ENCODE measurements around the gene FRY.

FRY gene

GRCh38 chr13:32115066-32115465, 83.5 kb downstream of the FRY start:
- TF ChIP-seq MAX (IDR thresholded peaks at IDR 0.05) (no peak), TCF12 (IDR thresholded peaks at IDR 0.05; ENCODE audit: low read depth) (no peak), FOXM1 (IDR thresholded peaks at IDR 0.05; ENCODE audit: borderline replicate concordance, low read depth) (no peak), CEBPB (IDR thresholded peaks at IDR 0.05) (no peak), TAF1 (IDR thresholded peaks at IDR 0.05; ENCODE audit: low read depth) (no peak), YY1 (IDR thresholded peaks at IDR 0.05; ENCODE audit: low read depth) (no peak), EGR1 (IDR thresholded peaks at IDR 0.05) (no peak), CREB1 (IDR thresholded peaks at IDR 0.05; ENCODE audit: low read depth) (no peak), NFIC (IDR thresholded peaks at IDR 0.05) (no peak), RAD21 (IDR thresholded peaks at IDR 0.05; ENCODE audit: low read depth) (no peak), ZBTB7A (IDR thresholded peaks at IDR 0.05; ENCODE audit: low read depth) (no peak), TEAD4 (IDR thresholded peaks at IDR 0.05) (no peak), EP300 (IDR thresholded peaks at IDR 0.05; ENCODE audit: borderline replicate concordance) (no peak)
- TF ChIP-seq, protein P1, sequence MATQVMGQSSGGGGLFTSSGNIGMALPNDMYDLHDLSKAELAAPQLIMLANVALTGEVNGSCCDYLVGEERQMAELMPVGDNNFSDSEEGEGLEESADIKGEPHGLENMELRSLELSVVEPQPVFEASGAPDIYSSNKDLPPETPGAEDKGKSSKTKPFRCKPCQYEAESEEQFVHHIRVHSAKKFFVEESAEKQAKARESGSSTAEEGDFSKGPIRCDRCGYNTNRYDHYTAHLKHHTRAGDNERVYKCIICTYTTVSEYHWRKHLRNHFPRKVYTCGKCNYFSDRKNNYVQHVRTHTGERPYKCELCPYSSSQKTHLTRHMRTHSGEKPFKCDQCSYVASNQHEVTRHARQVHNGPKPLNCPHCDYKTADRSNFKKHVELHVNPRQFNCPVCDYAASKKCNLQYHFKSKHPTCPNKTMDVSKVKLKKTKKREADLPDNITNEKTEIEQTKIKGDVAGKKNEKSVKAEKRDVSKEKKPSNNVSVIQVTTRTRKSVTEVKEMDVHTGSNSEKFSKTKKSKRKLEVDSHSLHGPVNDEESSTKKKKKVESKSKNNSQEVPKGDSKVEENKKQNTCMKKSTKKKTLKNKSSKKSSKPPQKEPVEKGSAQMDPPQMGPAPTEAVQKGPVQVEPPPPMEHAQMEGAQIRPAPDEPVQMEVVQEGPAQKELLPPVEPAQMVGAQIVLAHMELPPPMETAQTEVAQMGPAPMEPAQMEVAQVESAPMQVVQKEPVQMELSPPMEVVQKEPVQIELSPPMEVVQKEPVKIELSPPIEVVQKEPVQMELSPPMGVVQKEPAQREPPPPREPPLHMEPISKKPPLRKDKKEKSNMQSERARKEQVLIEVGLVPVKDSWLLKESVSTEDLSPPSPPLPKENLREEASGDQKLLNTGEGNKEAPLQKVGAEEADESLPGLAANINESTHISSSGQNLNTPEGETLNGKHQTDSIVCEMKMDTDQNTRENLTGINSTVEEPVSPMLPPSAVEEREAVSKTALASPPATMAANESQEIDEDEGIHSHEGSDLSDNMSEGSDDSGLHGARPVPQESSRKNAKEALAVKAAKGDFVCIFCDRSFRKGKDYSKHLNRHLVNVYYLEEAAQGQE (IDR thresholded peaks at IDR 0.05; ENCODE audit: low read depth): no peak
- TF ChIP-seq, protein P2, sequence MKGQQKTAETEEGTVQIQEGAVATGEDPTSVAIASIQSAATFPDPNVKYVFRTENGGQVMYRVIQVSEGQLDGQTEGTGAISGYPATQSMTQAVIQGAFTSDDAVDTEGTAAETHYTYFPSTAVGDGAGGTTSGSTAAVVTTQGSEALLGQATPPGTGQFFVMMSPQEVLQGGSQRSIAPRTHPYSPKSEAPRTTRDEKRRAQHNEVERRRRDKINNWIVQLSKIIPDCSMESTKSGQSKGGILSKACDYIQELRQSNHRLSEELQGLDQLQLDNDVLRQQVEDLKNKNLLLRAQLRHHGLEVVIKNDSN (IDR thresholded peaks at IDR 0.05): no peak

DNA sequence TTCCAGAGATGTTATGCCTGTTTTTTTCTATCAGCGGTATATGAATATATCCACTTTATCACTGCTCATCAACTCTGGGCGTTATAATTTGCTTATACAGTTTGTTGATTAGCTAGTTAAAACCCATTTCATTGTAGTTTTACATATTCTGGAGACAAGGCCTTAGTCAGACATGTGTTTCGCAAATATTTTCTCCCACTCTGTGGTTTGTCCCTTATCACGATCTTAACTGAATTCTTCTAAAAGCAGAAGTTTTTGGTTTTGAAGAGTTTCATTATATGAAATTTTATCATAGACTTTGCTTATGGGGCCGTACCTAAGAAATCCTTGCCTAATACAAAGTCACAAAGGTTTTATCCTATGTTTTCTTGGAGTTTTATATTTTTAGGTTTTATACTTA, 84.6 kb downstream of the FRY start:
- no peak for TF ChIP-seq TCF12 (IDR thresholded peaks at IDR 0.05; ENCODE audit: low read depth)
- TF ChIP-seq ZBTB7A (IDR thresholded peaks at IDR 0.05; ENCODE audit: low read depth): no peak
- TF ChIP-seq NFIC (IDR thresholded peaks at IDR 0.05): no peak
- TF ChIP-seq TEAD4 (IDR thresholded peaks at IDR 0.05): no peak
- TF ChIP-seq CREB1 (IDR thresholded peaks at IDR 0.05; ENCODE audit: low read depth): no peak
- no peak for TF ChIP-seq RAD21 (IDR thresholded peaks at IDR 0.05; ENCODE audit: low read depth)
- TF ChIP-seq, protein P2 (IDR thresholded peaks at IDR 0.05): no peak
- no peak for TF ChIP-seq EP300 (IDR thresholded peaks at IDR 0.05; ENCODE audit: borderline replicate concordance)

DNA sequence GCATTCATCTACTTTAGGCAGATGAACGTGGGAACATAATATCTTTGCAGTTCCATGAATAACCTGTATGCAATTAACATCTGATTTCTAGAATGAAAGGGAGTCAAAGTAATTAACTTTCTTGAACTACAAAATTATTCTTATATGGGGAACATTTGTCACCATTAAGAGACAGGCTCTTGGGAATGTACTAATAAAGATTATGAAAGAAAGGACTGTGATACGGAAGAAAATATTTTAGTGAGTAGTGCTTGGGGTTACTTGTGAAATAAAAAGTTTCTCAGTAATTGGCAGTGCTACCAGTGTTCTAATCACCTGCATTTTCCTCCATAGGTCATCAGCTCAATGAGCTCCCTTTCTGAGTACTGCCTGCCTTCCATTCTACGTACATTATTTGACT, 85.4 kb downstream of the FRY start:
- TF ChIP-seq RAD21 (IDR thresholded peaks at IDR 0.05; ENCODE audit: low read depth) (no peak), ZBTB7A (IDR thresholded peaks at IDR 0.05; ENCODE audit: low read depth) (no peak), TCF12 (IDR thresholded peaks at IDR 0.05; ENCODE audit: low read depth) (no peak), MAX (IDR thresholded peaks at IDR 0.05) (no peak), CREB1 (IDR thresholded peaks at IDR 0.05; ENCODE audit: low read depth) (no peak), FOXM1 (IDR thresholded peaks at IDR 0.05; ENCODE audit: borderline replicate concordance, low read depth) (no peak), TAF1 (IDR thresholded peaks at IDR 0.05; ENCODE audit: low read depth) (no peak), NFIC (IDR thresholded peaks at IDR 0.05) (no peak), CEBPB (IDR thresholded peaks at IDR 0.05) (no peak), EGR1 (IDR thresholded peaks at IDR 0.05) (no peak), TEAD4 (IDR thresholded peaks at IDR 0.05) (no peak), YY1 (IDR thresholded peaks at IDR 0.05; ENCODE audit: low read depth) (no peak), EP300 (IDR thresholded peaks at IDR 0.05; ENCODE audit: borderline replicate concordance) (no peak)
- TF ChIP-seq, protein P1 (IDR thresholded peaks at IDR 0.05; ENCODE audit: low read depth): no peak
- TF ChIP-seq, protein P2 (IDR thresholded peaks at IDR 0.05): no peak

DNA sequence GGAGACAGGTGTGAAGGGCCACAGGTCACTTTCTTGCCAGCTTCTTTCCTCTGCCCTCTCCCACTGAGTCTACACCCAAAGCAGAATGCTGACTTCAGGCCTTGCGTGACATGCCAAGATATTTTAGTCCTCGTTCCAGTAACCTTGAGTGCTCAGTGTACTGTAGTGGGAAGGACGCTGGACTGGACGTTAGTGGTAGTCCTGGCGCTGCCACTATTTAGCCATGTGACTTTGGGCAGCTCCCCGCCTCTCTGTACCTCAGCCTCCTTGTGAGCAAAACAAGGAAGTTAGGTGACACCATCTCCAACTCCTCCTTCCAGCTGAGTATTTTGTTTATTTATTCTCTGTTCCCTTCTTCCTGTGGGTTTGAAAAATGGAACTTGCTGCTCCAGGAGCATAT, 86.1 kb downstream of the FRY start:
- no peak for TF ChIP-seq RAD21 (IDR thresholded peaks at IDR 0.05; ENCODE audit: low read depth)

DNA sequence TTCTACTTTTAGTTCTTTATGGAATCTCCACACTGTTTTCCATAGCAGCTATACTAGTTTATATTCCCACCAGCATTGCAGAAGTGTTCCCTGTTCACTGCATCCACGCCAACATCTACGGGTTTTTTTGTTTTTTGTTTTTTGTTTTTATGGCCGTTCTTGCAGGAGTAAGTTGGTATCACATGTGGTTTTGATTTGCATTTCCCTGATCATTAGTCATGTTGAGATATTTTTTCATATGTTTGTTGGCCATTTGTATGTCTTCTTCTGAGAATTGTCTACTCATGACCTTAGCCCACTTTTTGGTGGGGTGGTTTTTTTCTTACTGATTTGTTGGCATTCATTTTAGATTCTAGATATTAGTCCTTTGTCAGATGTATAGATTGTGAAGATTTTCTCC, 89.7 kb downstream of the FRY start:
- no peak for TF ChIP-seq RAD21 (IDR thresholded peaks at IDR 0.05; ENCODE audit: low read depth)

DNA sequence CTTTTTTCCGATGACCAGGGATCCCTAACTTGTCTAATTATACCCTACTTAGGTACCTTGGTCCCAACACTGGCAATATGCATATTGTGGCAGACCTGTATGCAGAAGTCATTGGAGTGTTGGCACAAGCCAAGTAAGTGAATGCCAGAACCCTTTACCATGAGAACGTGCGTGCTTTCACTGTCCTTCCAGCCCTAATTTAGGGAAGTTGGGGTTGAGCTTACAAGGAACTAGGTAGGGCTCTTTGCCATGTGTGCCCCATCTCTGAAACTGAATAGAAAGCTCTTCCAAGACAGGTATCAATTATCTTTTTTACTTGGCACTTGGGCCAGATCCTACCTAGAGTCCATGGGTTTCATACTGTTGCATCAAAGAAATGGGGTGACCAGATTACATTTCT, 93.2 kb downstream of the FRY start:
- TF ChIP-seq, protein P1 (IDR thresholded peaks at IDR 0.05; ENCODE audit: low read depth): no peak
- TF ChIP-seq CEBPB (IDR thresholded peaks at IDR 0.05) (no peak), MAX (IDR thresholded peaks at IDR 0.05) (no peak), YY1 (IDR thresholded peaks at IDR 0.05; ENCODE audit: low read depth) (no peak), TAF1 (IDR thresholded peaks at IDR 0.05; ENCODE audit: low read depth) (no peak), EGR1 (IDR thresholded peaks at IDR 0.05) (no peak), NFIC (IDR thresholded peaks at IDR 0.05) (no peak), RAD21 (IDR thresholded peaks at IDR 0.05; ENCODE audit: low read depth) (no peak), CREB1 (IDR thresholded peaks at IDR 0.05; ENCODE audit: low read depth) (no peak), FOXM1 (IDR thresholded peaks at IDR 0.05; ENCODE audit: borderline replicate concordance, low read depth) (no peak), EP300 (IDR thresholded peaks at IDR 0.05; ENCODE audit: borderline replicate concordance) (no peak), ZBTB7A (IDR thresholded peaks at IDR 0.05; ENCODE audit: low read depth) (no peak), TEAD4 (IDR thresholded peaks at IDR 0.05) (no peak), TCF12 (IDR thresholded peaks at IDR 0.05; ENCODE audit: low read depth) (no peak)
- TF ChIP-seq, protein P2 (IDR thresholded peaks at IDR 0.05): no peak
